Measurements from ENCODE around the gene CLEC11A.

- no peak for TF ChIP-seq CTCF (tag by site-specific recombination; IDR thresholded peaks at IDR 0.05)
- TF ChIP-seq ZXDB (tag by site-specific recombination; IDR thresholded peaks at IDR 0.05): no peak
- no peak for TF ChIP-seq REST (tag by site-specific recombination; IDR thresholded peaks at IDR 0.05)
- TF ChIP-seq GLI2 (tag by site-specific recombination; IDR thresholded peaks at IDR 0.05; ENCODE audit: borderline replicate concordance, low read depth): no peak
- TF ChIP-seq ZBTB11 (tag by site-specific recombination; conservative IDR thresholded peaks at IDR 0.05; ENCODE audit: low read depth): no peak
- no peak for TF ChIP-seq MYNN (tag by site-specific recombination; IDR thresholded peaks at IDR 0.05; ENCODE audit: borderline replicate concordance)
Observed at GRCh38 chr19:50676625-50677197, 46.5 kb upstream of the CLEC11A start.
